GM15510 (cell line): ENCODE results near the gene ATP6V1F.

Source experiments
- POLR2A ChIP-seq: IDR thresholded peaks from 3 replicates; pipeline ENCODE4 v1.6.1; 2011; ENCODE audit warnings: borderline replicate concordance; ENCODE audit not compliant: insufficient read length; ENCODE audit errors: extremely low read depth

ATP6V1F gene

DNA sequence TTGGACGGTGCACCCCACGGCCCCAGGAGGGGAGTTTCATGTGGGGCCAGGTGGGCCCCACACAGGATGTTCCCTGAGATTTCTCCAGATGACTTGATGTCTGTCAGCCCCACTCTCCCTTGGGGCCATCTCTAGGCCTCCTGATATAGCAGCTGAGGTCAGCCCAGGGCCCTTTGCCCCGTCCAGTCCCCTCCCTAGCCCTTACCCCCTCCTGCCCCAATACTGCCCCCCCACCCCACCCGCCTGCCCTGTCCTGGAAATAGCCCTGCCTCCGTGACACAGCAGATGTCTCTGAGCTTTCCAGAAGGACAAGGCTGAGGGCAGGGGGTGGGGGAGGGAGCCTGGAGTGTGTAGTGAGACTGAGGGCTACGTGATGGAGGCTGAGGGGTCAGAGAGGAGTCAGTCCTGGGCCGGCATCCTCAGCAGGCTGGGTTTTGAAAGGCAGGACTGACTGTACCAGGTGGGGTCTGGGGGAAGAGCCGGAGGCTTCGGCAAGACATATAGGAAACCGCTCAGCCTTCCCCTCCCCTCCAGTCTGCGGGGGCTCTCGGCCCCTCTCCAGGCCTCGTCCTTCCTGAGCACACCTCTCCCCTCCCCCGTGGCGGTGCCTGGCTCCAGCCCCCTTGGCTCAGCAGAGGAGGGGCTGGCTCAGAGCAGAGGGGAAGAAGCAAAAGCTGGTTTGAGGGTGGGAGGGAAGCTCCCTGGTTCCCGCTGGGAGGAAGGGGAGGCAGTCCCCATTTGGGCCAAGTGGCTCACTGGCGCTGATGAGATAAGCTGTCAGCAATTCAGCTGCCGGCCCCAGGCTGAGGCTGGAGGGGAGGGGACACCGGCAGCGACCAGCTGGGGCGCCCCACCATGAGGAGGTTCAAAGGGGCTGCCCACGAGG lies 30.4 kb upstream of the ATP6V1F start:
- TF ChIP-seq POLR2A: no peak

DNA sequence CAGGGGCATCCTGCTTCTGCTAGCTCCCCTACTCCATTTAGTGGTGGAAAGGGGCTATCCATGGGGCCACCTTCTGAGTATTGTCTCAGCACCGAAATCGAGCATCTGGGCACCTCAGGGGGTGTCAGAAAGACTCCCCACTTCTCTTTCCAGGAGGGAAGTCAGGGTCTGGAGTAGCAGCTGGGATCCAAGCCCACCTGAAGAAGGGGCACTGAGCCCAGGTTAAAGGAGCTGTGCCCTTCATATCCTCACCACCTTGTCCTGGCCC lies 29.8 kb upstream of the ATP6V1F start:
- no peak for TF ChIP-seq POLR2A

DNA sequence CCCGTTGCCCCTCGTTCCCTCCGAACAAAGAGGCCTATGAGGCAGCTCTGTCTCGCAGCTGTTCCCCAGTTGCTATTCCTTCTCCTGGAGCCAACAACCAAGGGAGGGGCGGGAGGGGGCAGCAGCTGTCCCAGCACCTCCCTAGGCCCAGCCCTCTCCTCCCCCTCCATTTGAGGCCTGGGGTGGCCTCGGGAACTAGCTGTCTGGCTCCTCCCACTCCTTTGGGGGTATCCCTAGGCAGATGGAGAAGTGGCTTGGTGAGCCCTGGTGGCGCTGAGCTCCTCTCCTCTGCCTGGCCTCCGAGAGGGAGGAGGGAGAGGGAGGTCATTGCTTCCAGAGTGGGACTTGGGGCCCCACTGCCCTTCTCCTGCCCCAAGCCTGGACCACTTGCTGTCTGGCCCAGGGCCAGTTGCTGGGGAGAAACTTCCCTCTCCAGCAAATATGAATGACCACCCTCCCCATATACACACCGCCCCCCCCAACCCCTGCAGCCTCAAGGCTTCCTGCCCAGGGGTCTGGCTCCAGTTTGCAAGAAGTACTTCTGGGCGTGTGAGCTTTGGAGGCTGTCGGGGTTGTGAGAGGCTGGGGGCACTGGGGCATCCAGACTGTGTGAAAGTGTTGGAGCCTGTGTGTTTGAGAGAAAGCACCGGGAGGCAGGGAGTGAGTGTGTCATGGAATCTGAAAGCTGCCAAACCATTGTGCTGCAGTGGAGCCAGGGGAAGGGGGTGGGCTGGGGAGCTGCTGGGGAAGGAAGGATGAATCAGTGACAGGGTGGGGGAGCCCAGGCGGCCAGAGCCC lies 29.3 kb upstream of the ATP6V1F start:
- no peak for TF ChIP-seq POLR2A

DNA sequence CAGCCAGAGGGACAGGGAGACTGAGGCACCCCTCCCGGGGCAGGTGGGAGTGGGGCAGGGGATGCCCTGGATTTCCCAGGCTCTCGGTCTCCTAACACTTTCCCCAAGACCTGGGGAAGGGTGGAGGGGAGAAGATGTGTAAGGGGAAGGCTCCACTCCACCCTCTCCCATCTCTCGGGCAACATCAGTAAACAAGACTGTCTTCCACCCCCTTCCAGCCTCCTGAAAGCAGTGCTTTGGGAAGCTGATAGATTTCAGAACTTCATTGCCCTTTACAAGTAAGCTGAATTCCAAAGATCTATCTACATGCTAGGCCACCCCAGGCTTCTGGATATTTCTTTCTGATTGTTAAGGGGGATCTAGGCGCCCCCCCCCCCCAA lies 28.7 kb upstream of the ATP6V1F start:
- no peak for TF ChIP-seq POLR2A

DNA sequence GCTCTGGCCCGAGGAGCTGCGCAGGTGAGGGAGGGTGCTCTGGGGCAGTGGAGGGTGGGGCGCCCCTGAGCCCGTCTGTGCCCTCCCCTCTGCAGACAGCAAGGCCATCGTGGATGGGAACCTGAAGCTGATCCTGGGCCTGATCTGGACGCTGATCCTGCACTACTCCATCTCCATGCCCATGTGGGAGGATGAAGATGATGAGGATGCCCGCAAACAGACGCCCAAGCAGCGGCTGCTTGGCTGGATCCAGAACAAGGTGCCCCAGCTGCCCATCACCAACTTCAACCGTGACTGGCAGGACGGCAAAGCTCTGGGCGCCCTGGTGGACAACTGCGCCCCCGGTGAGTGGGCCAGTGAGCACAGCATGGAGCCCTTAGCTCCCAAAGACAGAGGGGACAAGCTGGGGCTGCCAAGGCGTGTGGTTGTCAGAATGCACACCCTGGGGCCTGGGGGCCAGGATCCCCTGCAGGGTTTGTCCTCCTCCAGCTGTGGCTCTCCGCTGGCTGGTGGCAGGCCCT lies 27.4 kb upstream of the ATP6V1F start:
- TF ChIP-seq POLR2A: no peak

DNA sequence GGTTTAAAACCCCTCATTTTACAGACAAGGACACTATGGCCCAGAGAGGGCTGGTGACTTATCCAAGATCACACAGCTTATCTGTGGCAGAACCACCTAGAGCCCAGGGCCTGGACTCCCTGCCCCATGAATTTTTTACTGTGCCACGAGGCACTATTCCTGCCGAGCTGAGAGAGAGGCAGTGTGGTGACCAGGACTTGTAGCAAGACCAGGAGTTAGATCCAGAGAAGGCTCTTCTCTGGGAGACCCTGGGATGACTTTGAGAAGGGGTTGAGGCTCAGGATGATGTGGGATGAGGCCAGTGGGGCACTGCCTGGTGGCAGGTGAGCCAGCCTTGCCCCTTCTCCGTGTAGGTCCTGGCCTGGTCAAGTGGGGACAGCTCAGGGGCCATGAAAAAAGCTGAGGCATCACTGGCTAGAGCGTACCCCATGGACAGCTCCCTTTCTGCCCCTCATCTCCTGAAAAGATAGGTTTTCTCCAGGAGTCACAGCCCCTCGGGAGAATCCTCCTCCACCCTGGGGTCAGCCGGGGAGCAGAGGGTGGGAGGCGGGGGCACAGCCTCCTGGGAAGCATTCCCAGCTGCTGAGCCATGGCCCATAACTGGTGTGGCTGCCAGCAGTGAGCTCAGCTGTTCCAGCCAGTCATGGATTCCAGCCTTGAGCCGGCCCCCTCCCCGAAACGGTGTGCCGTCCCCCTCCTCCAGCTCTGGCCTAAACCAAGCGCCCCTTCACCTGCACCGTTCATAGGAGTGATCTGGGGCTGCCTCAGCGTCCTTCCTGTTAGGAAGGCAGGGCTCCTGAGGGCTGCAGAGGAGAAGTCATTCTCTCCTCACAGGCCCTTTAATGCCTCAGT lies 26.6 kb upstream of the ATP6V1F start:
- no peak for TF ChIP-seq POLR2A

DNA sequence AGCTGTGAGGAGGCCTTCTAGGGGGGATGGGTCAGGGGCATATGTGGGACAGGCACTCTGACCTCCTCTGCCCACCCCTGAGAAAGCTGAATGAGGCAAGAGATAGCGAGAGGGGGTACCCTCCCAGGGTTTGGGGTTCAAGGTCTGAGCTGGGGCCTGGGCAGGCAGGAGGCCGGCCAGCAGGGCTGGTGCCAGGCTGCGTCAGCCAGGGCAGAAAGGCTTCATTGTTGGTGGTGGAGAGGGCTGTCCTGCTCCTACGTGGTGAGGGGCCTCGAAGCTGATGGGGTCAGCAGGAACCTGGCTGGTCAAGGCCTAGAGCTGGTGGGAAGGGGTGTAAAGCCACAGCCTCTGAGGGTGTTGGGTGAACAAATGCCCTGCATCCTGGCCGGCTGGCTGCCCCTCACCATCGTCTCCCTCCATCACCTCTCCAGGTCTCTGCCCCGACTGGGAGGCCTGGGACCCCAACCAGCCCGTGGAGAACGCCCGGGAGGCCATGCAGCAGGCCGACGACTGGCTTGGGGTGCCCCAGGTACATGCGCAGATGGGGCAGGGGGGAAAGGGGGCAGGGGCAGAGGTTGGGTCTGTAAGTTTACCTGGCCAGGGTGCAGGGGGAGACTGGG lies 25.8 kb upstream of the ATP6V1F start:
- TF ChIP-seq POLR2A: no peak

DNA sequence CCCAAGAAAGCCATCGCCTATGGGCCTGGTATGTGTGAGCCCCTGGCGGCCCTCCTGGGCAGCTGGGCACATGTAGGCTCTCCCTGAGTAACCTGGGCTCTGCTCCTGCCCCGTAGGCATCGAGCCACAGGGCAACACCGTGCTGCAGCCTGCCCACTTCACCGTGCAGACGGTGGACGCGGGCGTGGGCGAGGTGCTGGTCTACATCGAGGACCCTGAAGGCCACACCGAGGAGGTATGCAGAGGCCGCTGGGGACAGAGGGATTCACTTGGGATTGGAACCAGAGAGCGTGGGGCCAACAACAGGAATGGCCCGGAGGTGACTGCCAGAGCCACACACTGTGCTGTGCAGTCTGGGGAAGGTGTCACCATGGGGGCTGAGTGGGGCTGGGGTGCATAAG lies 25.1 kb upstream of the ATP6V1F start:
- TF ChIP-seq POLR2A: no peak

DNA sequence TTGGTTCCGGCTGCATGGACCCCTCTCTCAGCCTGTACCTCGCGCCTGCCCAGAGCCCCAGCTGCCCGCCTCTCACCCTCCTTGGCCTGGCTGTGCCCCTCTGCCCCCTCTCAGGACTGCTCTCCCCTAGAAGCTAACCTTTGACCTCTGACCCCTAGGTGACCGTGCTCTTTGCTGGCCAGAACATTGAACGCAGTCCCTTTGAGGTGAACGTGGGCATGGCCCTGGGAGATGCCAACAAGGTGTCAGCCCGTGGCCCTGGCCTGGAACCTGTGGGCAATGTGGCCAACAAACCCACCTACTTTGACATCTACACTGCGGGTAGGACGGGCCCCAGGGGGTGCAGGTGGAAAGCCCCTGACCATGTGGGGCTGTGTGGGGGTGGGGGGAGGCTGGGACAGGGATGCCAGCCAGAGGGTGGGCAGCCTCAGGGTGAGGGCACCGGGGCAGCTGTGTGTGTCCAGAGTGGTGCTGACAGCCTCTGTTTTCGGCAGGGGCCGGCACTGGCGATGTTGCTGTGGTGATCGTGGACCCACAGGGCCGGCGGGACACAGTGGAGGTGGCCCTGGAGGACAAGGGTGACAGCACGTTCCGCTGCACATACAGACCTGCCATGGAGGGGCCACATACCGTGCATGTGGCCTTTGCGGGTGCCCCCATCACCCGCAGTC lies 24.4 kb upstream of the ATP6V1F start:
- TF ChIP-seq POLR2A: no peak

DNA sequence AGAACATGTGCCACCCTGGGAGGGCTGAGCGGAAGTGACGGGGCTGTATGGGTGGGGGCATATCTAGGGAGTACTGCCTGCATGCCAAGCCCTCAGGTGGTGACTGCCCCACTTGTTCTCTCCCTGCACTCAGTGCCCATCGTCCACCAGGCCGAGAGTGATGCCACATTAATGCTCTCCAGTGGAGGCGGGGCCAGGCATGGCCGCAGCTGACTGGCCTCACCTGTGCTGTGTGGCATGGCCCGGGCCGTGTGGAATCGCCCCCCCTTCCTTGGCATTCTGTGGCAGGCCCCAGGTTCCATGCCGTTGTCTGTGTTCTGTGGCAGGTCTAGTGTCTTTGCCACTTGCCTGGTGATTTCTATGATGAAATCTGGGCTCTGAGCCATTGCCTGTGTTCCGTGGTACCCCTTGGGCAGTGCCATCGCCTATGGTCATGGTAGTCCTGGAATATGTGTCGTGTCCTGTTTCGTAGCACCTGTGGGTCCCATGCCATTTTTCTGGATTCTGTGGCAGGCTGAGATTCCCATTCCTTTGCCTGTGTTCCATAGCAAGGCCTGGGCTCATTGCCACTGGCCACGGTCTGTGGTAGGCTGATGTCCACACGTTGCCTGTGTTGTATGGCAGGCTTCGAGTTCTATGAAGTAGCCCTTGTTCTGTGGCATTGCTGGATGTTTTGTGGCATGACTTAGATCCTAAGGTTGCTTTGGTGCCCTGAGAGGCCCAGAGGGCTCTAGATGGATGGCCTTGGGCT lies 23.5 kb upstream of the ATP6V1F start:
- no peak for TF ChIP-seq POLR2A

DNA sequence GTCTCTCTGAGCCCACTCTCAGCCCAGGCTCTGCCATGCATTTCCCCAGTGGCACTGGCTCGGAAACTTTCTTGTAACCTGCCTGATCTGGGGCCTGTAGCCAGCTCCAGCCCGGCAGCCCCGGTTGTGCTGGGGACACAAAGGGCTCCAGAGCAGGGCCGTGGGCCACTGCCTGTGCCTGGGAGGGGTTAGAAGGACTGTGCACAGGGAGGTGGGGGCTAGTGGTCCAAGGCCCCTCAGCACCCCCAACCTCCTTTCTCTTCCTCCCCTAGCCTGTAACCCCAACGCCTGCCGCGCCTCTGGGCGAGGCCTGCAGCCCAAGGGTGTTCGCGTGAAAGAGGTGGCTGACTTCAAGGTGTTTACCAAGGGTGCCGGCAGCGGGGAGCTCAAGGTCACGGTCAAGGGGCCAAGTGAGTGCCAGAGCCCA lies 22.9 kb upstream of the ATP6V1F start:
- TF ChIP-seq POLR2A: no peak

DNA sequence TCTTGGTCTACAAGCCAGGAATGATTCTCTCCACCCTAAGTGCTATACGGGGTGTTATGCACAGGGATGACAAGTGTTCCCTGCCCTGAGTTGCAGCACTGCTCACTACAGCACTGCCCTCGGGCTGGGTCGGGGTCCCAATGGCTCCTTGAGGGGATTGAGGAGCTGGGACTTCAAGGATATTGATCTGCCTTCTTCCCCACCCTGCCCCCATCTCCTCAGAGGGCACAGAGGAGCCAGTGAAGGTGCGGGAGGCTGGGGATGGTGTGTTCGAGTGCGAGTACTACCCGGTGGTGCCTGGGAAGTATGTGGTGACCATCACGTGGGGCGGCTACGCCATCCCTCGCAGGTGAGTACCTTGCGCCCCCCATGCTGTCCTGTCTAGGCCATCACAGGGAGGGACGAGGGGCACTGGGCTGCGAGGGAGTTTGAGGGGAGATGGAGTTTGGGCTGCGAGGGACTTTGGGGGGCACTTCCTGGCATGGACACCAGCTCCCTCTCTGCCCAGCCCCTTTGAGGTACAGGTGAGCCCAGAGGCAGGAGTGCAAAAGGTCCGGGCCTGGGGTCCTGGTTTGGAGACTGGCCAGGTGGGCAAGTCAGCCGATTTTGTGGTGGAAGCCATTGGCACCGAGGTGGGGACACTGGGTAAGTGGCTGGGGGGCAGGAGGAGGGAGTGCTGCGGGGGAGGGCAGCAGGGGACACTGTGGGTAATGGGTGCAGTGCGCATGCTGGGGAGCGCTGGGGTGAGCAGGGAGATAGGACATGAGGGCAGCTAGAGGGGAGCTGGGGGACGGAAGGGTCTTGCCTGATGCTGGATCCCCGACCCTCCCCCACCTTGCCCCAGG lies 22.1 kb upstream of the ATP6V1F start:
- TF ChIP-seq POLR2A: no peak
